Coronary artery (tissue), 2 donors: Measurements from ENCODE around the gene TAS2R1.

ENCODE experiments used
- DNase-seq: peaks from one replicate; pipeline ENCODE4 v3.0.0-alpha.2; 2017; ENCODE audit warnings: low spot score
- H3K27ac ChIP-seq, 2 donors: fragments of 200-600 bp; sonication (generic); one replicate each; pipeline ENCODE4 v1.5.1; 2016 to 2019
- H3K4me3 ChIP-seq: fragments of 200-600 bp; sonication (generic); 2 replicates; pipeline ENCODE4 v1.5.1; 2016; ENCODE audit warnings: mild to moderate bottlenecking, moderate library complexity
- TF ChIP-seq, protein P1 (sequence below): fragments of 200-600 bp; sonication (generic); IDR thresholded peaks from one replicate; pipeline ENCODE4 v1.5.1; 2019; ENCODE audit warnings: antibody characterized with exemption

Gene TAS2R1

GRCh38 chr5:9655641-9656040, 25.5 kb upstream of the TAS2R1 start:
- TF ChIP-seq, protein P1, sequence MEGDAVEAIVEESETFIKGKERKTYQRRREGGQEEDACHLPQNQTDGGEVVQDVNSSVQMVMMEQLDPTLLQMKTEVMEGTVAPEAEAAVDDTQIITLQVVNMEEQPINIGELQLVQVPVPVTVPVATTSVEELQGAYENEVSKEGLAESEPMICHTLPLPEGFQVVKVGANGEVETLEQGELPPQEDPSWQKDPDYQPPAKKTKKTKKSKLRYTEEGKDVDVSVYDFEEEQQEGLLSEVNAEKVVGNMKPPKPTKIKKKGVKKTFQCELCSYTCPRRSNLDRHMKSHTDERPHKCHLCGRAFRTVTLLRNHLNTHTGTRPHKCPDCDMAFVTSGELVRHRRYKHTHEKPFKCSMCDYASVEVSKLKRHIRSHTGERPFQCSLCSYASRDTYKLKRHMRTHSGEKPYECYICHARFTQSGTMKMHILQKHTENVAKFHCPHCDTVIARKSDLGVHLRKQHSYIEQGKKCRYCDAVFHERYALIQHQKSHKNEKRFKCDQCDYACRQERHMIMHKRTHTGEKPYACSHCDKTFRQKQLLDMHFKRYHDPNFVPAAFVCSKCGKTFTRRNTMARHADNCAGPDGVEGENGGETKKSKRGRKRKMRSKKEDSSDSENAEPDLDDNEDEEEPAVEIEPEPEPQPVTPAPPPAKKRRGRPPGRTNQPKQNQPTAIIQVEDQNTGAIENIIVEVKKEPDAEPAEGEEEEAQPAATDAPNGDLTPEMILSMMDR: no peak
- no peak for DNase-seq
- Histone ChIP-seq H3K4me3 (no peak overlapping the region), H3K27ac (no peak overlapping the region)

DNA sequence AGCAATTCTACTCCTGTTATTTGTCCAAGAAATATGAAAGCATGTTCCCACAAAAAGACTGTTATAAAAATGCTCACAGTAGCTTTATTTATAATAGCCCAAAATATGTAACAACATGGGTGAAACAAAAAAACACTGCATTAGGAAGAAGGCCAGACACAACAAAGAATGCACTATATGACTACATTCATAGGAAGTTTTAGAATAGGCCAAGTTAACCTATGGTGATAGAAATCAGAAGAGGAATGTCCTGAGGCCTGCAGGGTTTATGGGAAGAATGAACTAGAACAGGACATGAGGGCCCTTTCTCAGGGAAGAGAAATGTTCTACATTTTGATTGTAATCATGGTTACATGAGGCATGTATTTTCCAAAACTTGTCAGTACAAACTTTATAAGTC, 24.7 kb upstream of the TAS2R1 start:
- TF ChIP-seq, protein P1: no peak
- Histone ChIP-seq H3K4me3 (no peak overlapping the region), H3K27ac (no peak overlapping the region)
- DNase-seq: no peak

DNA sequence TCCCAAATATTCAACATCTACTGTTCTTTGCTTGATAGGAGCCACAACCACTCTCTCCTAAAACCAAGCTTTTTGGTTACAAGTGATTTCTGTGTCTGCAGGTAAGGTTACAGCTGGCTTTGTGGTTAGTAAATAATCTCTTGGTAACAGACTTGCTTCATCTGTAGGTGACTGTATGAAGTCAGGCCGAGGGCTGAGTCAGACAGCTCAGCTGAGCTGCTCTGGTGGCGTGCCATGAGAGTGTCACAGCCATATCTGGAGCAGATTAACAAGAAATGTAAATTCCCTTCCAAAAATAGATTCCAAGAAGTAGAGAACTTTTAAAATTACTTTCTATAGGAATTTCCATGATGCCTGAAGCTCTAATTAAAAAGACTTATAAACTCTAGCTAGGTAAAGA, 23.7 kb upstream of the TAS2R1 start:
- Histone ChIP-seq H3K4me3 (no peak overlapping the region), H3K27ac (no peak overlapping the region)
- DNase-seq: no peak
- TF ChIP-seq, protein P1: no peak

DNA sequence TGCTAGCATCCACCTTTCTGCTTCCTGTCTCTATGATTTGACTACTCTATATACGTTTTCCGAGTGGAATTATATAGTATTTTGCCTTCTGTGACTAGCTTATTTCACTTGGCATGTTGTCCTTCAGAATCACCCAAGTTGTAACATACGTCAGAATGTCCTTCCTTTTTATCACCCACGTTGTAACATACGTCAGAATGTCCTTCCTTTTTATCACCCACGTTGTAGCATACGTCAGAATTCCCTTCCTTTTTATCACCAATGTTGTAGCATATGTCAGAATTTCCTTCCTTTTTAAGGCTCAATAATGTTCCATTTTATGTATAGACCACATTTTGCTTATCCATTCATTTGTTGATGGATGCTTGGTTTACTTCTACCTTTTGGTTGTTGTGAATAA, 22.9 kb upstream of the TAS2R1 start:
- Histone ChIP-seq H3K4me3 (no peak overlapping the region), H3K27ac (no peak overlapping the region)
- no peak for DNase-seq
- TF ChIP-seq, protein P1: no peak

DNA sequence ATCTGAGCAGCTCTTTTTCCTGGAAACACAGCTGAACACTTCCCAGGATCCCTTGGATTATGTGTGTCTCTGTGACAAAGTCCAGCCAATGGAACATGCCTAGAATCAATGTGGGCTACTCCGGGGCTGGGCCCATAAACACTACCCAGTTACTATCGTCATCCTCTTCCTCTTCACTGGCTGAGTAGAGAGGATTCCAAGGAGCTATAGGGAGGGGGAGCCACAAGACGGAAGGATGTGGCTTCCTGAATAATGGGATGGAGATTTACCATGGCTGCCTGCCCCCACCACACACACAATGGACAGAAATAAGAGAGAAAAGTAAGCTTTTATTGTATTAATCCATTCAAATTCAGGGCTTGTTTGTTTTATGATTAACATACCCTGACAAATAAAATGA, 22.1 kb upstream of the TAS2R1 start:
- TF ChIP-seq, protein P1: no peak
- DNase-seq: no peak
- H3K4me3 ChIP-seq: no peak overlapping the region
- no peak overlapping the region for H3K27ac ChIP-seq

- Histone ChIP-seq H3K4me3 (no peak overlapping the region), H3K27ac (no peak overlapping the region)
- TF ChIP-seq, protein P1: no peak
- DNase-seq: no peak
Observed at GRCh38 chr5:9646843-9647242, 16.7 kb upstream of the TAS2R1 start.

DNA sequence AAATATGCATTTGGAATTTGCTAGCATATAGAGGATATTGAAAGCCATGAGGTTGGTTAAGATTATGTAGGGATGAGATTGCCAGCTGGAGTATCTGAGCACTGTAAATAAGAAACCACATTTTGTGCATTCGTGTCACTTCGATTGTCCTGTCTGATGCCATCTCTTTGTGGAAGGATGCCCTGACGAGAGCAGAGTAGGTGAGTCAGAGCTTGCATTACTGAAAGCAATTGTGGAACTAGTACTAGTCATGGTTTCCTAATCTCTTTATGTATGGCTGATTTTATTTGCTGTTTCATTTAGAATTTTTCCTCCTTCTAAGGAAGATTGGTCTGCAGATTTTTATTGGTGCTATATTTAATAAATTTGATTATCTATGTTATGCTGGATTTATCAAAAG, 14.5 kb upstream of the TAS2R1 start:
- Histone ChIP-seq H3K27ac (no peak overlapping the region), H3K4me3 (no peak overlapping the region)
- TF ChIP-seq, protein P1: no peak
- DNase-seq: no peak
